A549 (cell line): ENCODE measurements around the gene SLC25A19. TPM values are rescaled to one million over a fixed set of nuclear protein-coding genes. Genes with fewer than 3 reads are reported as not detected.
"Not testable (repeated sequence)": the region's sequence is repeated elsewhere in the genome, so short reads cannot be mapped to it uniquely, and the experiment has no call there.

Experiments
- ATAC-seq, 2 experiments: fragments of 200-7000 bp in 1 of 2; fragments of >200 bp in 1 of 2; cut with Nextera tagmentation in 1 of 2; cut with Tn5 transposase in 1 of 2; 3 replicates each; pipeline versions ENCODE4 v1.8.0 to v1.9.1; 2018 to 2020; ENCODE audit warnings: mild to moderate bottlenecking in 1 of 2, moderate library complexity in 1 of 2
- CTCF ChIA-PET: fragments of 300-600 bp; sonication (Branson Sonifier 250); formaldehyde crosslinking; extraction: SDS; loops from one replicate; lab custom pipeline; 2021; ENCODE audit warnings: antibody characterized with exemption, inconsistent platforms; lab: Yijun Ruan, JAX
- POLR2A ChIA-PET: fragments of 350-600 bp; formaldehyde crosslinking; extraction: SDS; loops from one replicate; lab custom pipeline; 2021; ENCODE audit warnings: antibody characterized with exemption, inconsistent platforms; lab: Yijun Ruan, JAX
- DNase-seq, 2 experiments: peaks; one replicate each; pipeline versions ENCODE4 v3.0.0 to v3.0.0-alpha.2; 2011 to 2016; ENCODE audit warnings: low read depth in 1 of 2, low spot score in 1 of 2
- FAIRE-seq: peaks from 2 replicates; lab custom pipeline; 2011; peaks lifted over from hg19 to GRCh38; lab: Jason Lieb, UNC
- H3K27ac ChIP-seq, 2 experiments: fragments of >200 bp; sonication (Bioruptor Twin); formaldehyde crosslinking; 3 replicates each; pipeline ENCODE4 v1.5.1; 2016 to 2017
- H3K4me1 ChIP-seq: fragments of >200 bp; sonication (Bioruptor Twin); formaldehyde crosslinking; 3 replicates; pipeline ENCODE4 v1.6.1; 2016
- H3K4me2 ChIP-seq: fragments of >200 bp; sonication (Bioruptor Twin); formaldehyde crosslinking; 3 replicates; pipeline ENCODE4 v1.6.1; 2016
- H3K4me3 ChIP-seq: fragments of >200 bp; sonication (Bioruptor Twin); formaldehyde crosslinking; 3 replicates; pipeline ENCODE4 v1.5.1; 2016
- H3K9me3 ChIP-seq: fragments of >200 bp; sonication (Bioruptor Twin); formaldehyde crosslinking; 3 replicates; pipeline ENCODE4 v1.6.1; 2016
- ATOH8 ChIP-seq: fragments of 250-450 bp; sonication (Bioruptor Pico); IDR thresholded peaks from 2 replicates; pipeline ENCODE4 v1.5.0; 2020; ENCODE audit warnings: low read depth, mild to moderate bottlenecking, moderate library complexity
- CTCF ChIP-seq: fragments of >200 bp; sonication (Bioruptor Twin); formaldehyde crosslinking; IDR thresholded peaks from 3 replicates; pipeline ENCODE4 v1.5.1; 2016
- EHMT2 ChIP-seq: fragments of 200-600 bp; sonication (generic); IDR thresholded peaks from 2 replicates; pipeline ENCODE4 v1.6.1; 2016; ENCODE audit warnings: antibody characterized with exemption, low read depth, mild to moderate bottlenecking, moderate library complexity
- EP300 ChIP-seq, 2 experiments: fragments of >200 bp; sonication (Bioruptor Twin); formaldehyde crosslinking; IDR thresholded peaks; 2 replicates in 1 of 2; 3 replicates in 1 of 2; pipeline ENCODE4 v1.6.1; 2016 to 2017
- HES2 ChIP-seq: fragments of >200 bp; sonication (Bioruptor Twin); formaldehyde crosslinking; IDR thresholded peaks from 2 replicates; pipeline ENCODE4 v1.6.1; 2016
- HOXA7 ChIP-seq: fragments of 250-450 bp; sonication (Bioruptor Pico); IDR thresholded peaks from 2 replicates; pipeline ENCODE4 v1.5.0; 2020; ENCODE audit warnings: mild to moderate bottlenecking, moderate library complexity
- HOXB5 ChIP-seq: fragments of 250-450 bp; sonication (Bioruptor Pico); IDR thresholded peaks from 2 replicates; pipeline ENCODE4 v1.5.0; 2020; ENCODE audit warnings: mild to moderate bottlenecking, moderate library complexity
- KDM5A ChIP-seq: fragments of 200-600 bp; sonication (generic); IDR thresholded peaks from 2 replicates; pipeline ENCODE4 v1.6.1; 2016; ENCODE audit warnings: antibody characterized with exemption, mild to moderate bottlenecking
- NPAS2 ChIP-seq: fragments of 250-450 bp; sonication (Bioruptor Pico); IDR thresholded peaks from 2 replicates; pipeline ENCODE4 v1.8.0; 2022; ENCODE audit warnings: mild to moderate bottlenecking, moderate library complexity, borderline replicate concordance
- RAD21 ChIP-seq, 2 experiments: fragments of >200 bp in 1 of 2; sonication (Bioruptor Twin) in 1 of 2; formaldehyde crosslinking in 1 of 2; IDR thresholded peaks in 1 of 2; conservative IDR thresholded peaks in 1 of 2; 2 replicates in 1 of 2; 3 replicates in 1 of 2; pipeline ENCODE4 v1.6.1; 2012 to 2018; ENCODE audit warnings: inconsistent platforms in 1 of 2
- SREBF2 ChIP-seq: fragments of 450-650 bp; IDR thresholded peaks from 2 replicates; pipeline ENCODE4 v1.6.1; 2014; ENCODE audit warnings: mild to moderate bottlenecking, moderate library complexity
- ZC3H11A ChIP-seq: fragments of 450-650 bp; IDR thresholded peaks from 2 replicates; pipeline ENCODE4 v1.6.1; 2014; ENCODE audit warnings: antibody characterized with exemption, mild to moderate bottlenecking
- WGBS: methylation state at CpG from one replicate; pipeline ENCODE4 v1.1.6; 2017; ENCODE audit errors: missing lambda C conversion rate; 5-methylcytosine and 5-hydroxymethylcytosine counted together
- polyA plus RNA-seq, 4 experiments: library from polyadenylated mRNA; depleted of rRNA in 3 of 4; stranded (reverse); fragments of >200 nt; fragmentation: RNase III in 1 of 4; extraction: RNeasy Plus Mini Kit Qiagen cat#74134 plus additional on column Dnase treatment in 1 of 4; gene quantifications; 2 replicates in 3 of 4; 3 replicates in 1 of 4; pipeline ENCODE4 v1.2.3, GENCODE V29; 2011 to 2017

Gene SLC25A19
- polyA plus RNA-seq, 2 of the 4 experiments (the other 2 are of a cell fraction) = 14.9 to 15.3 TPM

DNA sequence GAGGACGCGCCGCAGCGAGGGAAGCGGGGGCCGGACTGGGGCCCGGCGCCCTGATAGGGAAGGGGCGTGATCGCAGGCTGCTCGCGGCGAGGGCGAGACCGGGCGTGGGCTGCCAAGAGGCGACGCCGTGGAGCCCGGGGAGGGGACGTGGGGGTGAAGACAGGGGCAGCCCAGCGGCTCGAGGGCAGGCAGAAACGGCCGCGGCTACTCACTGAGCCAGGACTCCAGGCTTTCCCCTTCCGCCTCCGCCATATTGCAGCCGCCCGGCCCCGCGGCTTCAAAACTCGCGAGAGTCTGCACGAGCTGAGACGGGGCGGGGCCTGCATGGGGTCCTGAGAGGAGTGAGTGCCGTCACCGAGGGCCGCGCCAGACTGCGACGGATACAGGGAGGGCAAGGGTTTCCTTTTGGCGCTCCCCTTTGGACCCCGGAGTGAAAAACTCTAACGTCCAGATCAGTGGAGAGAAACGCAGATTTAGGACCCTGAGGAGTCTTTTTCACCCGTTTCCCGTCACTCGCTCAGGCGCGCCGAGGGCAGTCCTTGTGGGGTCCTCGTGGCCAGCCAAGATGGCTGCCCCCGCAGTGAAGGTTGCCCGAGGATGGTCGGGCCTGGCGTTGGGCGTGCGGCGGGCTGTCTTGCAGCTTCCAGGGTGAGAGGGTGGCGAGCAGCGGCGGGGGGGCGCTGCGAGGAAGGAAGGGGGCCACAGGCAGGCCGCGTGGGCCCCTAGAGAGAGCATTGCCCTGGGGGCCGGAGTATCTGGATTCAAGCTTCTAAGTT, 27.7 kb downstream of the SLC25A19 start, which contains the start of the genes GGA3 and MRPS7 (continued):
- TF ChIP-seq HES2 (no peak), NPAS2 (CRISPR knock-in tag) (no peak), EHMT2 (no peak), EP300 (IDR thresholded peaks at IDR 0.05) (no peak), CTCF (no peak)

GRCh38 chr17:75260641-75261335, 28.4 kb downstream of the SLC25A19 start:
- FAIRE-seq (no peak), DNase-seq (no peak), ATAC-seq (peak; percentile 35 to 58)
- H3K4me1 ChIP-seq = peaks cover 22% of the 10 kb centered on the region
- peak overlapping the region; percentile 96 for H3K27ac ChIP-seq
- H3K9me3 ChIP-seq = no peaks in the 10 kb centered on the region
- peak overlapping the region; percentile 97 for H3K4me3 ChIP-seq
- 7% methylated on average over 20 of the region's 31 CpGs for WGBS
- TF ChIP-seq SREBF2 (no peak), HOXA7 (CRISPR knock-in tag) (no peak), CTCF (0 out of 3 replicates have a peak, but pooled peaks have one; percentile 20), ZC3H11A (no peak), HOXB5 (CRISPR knock-in tag) (0 out of 2 replicates have a peak, but pooled peaks have one; percentile 23), KDM5A (peak; percentile 79; the same call in 1 of the 2 replicates), ATOH8 (no peak), RAD21 (conservative IDR thresholded peaks at IDR 0.05 in 1 of 2, IDR thresholded peaks at IDR 0.05 in 1 of 2) (no peak)
- ChIA-PET CTCF (interaction anchor here (0.7 to 6.2 kb wide), 12 partner anchors 10 to 337 kb away, joined by 3 to 102 read pairs (median 6); partner anchors contain the start of genes MIF4GD, NUP85 and OTOP2), POLR2A (interaction anchor here (0.5 to 3.8 kb wide), 17 partner anchors 9 to 226 kb away, joined by 3 to 86 read pairs (median 4); partner anchors contain the start of genes MIF4GD, NT5C, NUP85 and SLC25A19)
- peak overlapping the region; percentile 97 for H3K4me2 ChIP-seq

DNA sequence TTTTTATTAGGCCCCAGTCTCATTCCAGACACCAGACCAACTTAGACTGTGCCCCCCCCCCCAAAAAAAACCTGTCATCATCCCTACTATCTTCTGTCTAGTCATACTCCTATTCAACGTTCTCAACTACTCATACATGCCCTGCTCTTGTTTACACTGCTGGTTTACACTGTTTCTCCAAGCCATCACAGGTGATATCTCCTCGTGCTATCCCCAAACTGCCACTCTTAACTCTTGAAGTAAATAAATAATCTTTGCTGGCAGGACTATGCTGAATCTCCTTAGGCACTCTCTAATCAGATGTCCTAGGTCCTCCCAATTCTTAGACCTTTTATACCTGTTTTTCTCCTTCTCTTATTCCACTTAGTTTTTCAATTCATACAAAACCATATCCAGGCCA, 32.0 kb downstream of the SLC25A19 start:
- CTCF ChIA-PET, DNase-seq, H3K4me3 ChIP-seq, ATAC-seq, H3K4me2 ChIP-seq, FAIRE-seq, POLR2A ChIA-PET, H3K27ac ChIP-seq, H3K9me3 ChIP-seq: not testable (repeated sequence)
- 38% methylated on average over 2 of the region's 2 CpGs for WGBS
- peaks cover 12% of the 10 kb centered on the region; the same call in 2 of the 3 replicates for H3K4me1 ChIP-seq

DNA sequence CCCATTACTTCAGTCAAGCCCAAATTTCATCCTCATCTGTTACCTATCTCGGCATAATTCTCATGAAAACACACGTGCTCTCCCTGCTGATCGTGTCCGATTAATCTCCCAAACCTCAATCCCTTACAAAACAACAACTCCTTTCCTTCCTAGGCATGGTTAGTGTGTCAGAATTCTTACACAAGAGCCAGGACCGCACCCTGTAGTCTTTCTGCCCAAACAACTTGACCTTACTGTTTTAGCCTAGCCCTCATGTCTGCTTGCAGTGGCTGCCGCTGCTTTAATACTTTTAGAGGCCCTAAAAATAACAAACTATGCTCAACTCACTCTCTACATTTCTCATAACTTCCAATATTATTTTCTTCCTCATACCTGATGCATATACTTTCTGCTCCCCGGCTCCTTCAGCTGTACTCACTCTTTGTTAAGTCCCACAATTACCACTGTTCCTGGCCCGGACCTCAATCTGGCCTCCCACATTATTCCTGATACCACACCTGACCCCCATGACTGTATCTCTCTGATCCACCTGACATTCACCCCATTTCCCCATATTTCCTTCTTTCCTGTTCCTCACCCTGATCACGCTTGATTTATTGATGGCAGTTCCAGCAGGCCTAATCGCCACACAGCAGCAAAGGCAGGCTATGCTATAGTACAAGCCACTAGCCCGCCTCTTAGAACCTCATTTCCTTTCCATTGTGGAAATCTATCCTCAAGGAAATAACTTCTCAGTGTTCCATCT, 33.1 kb downstream of the SLC25A19 start:
- ATAC-seq, DNase-seq: not testable (repeated sequence)
- WGBS = 89% methylated on average over 11 of the region's 11 CpGs

More for the DNA sequence above, 33.1 kb downstream of the SLC25A19 start:
- POLR2A ChIA-PET, FAIRE-seq, H3K4me2 ChIP-seq, H3K9me3 ChIP-seq, H3K27ac ChIP-seq, H3K4me3 ChIP-seq, CTCF ChIA-PET: not testable (repeated sequence)
- H3K4me1 ChIP-seq = peaks cover 12% of the 10 kb centered on the region; the same call in 2 of the 3 replicates
